GM21526 (cell line): ENCODE measurements around the gene MYH10.
"Not testable (repeated sequence)": the region's sequence is repeated elsewhere in the genome, so short reads cannot be mapped to it uniquely, and the experiment has no call there.

Experiments used
- ATAC-seq: cut with Tn5 transposase; IDR thresholded peaks from one replicate; pipeline ENCODE4 v1.9.1; 2021; ENCODE audit warnings: moderate library complexity; ENCODE audit not compliant: unreplicated experiment, low FRiP score

Gene MYH10

DNA sequence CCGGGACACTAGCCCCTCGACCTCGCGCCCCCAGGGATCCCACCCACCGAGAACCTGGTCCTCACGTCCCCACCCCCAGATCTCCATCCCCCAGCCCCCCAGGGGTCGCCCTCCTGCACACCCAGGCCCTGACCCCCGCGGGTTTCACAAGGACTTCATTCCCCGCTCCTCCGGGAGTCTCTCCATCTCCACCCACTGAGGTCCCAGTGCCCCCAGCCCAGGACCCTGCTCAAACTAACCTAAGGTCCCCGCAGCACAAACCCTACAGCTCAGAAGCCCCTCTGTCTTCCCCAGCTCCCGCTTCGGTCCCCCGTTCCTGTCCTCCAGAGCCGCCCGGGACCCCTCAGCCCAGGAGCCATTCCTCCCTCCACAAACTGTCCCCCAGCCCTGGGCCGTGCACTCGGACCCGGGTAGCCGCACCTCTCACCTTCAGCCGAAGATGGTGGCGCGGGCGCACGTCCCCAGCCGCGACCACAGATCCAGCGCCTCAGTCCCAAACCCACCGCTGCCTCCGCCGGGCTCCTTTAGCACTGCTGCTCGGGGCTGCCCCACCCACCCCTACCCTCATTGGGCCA is at the start of gene MYH10:
TSS of gene MYH10 (minus strand) at position 499 of the 575 bp plus-strand sequence. CDS start 7,479 bp downstream, outside the sequence.
- ATAC-seq = no peak

DNA sequence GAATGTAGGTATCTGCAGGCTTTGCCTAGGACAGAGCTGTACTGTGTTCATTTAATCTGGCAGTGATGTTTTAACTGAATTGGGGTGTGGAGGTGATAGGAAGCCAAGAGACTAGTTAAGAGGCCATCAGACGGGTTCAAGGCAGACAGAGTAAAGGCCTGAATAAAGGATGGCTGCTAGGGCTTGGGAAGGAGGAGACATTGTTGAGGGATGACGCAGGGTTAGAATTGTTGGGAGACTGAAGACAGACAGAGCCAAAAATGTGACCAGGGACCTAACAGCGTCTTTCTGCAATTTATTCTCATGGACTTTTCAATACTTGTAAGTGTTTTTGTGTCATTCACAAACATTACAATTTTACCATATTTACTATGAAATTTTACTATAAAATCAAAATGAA is 48.6 kb upstream of the MYH10 start:
- ATAC-seq = no peak

DNA sequence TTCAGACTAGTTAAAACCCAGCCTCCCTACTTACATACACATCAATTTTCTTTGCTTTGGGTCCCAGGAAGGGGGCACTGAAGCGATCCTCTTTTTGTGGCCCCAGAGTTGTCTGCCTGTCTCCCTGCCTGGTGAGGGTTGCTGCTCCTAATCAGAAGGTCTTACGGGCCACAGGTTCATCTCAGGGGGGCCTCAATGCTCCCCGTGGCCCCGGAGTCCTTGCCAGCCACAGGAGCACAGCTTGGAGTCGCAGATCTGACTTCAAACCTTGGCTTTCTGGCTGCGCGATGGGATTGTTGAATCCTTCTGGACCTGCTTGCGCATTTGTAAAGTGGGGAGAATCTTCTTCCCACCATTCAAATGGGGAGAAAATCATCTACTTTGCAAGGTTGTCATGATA is 44.8 kb upstream of the MYH10 start:
- no peak for ATAC-seq

DNA sequence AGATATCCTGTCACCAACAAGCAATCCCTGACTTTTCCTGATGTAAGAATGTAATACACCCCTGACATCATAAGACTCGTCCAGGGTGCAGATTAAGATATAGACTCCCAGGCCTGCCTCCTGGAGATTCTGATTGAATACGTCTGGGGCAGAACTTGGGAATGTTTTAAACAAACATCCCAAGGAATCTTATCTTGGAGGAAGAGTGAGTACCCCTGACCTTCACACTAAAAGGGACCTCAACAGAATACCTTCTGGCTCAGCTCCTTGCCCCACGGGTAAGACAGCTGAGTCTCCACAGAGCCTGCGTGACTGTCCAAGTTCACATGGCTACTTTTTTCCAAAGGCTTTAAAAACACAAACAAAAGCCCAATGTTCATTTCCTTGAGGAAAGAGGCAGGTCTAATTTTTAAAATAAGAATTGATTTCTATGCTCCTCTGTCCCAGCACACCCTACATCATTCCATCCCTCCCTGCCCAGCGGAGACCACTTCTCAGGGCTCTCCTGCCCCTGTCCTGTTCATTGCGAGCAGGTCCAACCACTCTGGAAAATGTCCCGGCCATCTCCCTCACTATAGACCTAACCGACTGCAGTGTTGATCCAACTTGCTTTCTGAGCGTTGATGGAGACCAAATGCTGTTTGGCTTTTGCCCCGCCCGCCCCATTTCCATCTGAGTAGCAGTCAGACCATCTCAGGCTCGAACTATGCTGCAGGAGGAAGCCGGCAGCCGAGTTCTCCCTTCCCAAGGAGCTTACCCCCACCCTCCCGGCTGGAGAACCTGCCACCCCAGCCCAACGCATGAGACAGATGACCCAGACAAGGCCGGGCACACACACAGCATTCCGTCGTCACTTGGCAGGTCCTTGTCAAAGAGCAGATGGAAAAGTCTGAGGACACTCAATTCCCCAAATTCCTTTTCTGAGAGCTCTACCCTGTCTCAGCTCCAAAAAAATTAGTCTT is 44.1 kb upstream of the MYH10 start:
- no peak for ATAC-seq

DNA sequence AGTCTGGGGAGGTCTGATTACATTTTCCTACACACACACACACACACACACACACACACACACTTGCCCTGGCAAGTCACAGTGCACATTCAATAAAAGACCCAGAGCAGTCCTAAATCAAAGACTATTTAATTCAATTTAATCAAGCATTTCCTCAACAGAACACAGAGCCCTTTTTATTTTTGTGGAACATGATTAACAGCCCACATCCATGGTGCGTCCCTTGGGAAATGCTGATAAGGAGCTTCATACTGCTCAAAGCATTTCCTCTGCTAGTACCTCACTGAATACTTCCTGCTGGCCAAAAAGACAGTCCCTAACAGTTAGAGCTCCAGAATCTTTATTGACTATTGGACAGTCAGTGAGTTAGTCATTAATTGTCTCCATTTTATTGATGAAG is 43.1 kb upstream of the MYH10 start:
- no peak for ATAC-seq

DNA sequence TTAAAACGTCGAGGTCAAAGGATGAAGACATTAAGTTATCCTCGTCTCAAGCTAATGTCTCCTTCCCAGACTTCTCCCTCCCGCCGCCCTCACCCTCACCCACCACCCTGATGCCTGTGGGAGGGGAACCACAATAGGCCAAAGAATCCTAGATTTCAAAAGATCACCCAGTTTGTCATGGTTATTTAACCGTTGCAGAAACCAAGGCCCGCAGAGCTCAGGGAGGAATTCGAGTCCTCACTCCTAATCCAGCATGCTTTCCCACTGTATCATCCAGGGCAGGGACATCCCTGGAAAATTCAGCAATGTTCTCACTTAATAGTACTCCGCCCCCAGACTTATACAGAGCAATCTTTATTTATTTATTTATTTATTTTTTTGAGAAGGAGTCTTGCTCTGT is 41.8 kb upstream of the MYH10 start:
- ATAC-seq = no peak

DNA sequence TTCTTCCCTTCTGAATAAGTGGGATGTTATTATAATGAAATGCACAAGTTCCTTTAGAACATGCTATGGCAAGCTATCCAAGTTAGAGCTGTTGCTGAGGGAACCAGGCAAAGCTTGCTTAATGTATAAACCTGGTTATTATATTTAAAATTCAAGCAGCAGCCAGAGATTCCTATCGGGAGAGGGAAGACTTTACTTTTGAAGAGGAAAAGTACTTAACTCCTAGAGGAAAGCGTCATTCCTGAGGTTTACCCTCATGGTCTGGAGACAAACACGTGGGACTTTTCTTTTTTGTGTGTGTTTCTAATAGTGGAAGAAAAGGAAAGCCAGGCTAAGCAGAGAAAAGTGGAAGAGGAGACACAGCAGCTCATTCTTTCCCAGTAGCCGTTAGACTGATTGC is 39.9 kb upstream of the MYH10 start:
- no peak for ATAC-seq

DNA sequence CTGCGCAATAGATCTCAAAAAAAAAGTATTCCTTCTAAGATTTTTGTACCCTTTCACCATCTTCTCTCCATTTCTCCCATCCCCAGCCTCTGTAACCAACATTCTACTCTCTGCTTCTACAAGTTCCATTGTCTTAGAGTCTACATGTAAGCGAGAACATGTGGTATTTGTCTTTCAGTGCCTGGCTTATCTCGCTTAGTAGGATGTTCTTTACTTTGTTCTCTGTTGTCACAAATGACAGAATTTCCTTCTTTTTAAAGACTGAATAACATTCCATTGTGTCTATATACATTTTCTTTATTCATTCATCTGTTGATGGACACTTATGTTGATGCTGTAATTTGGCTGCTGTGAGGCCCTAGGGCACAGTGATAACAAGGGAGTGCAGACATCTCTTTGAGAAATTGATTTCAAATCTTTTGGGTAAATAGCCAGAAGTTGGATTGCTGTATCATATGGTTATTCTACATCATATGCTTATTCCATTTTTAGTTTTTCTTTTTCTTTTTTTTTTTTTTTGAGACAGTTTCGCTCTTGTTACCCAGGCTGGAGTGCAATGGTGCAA is 37.7 kb upstream of the MYH10 start:
- ATAC-seq = no peak

DNA sequence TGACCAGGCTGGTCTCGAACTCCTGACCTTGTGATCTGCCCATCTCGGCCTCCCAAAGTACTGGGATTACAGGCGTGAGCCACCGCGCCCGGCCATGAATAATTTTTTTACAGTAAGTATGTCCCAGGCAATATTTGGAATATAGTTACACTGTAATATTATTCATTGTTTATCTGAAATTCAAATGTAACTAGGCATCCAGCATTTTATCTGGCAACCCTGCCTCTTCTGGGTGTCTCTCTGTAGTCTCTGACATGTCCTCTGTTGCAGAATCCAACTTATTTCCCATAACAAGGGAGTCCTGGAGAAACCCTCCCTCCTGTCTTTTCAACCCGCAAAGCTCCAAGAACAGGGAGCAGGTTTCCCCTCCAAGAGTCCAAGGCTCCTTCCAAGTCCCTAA is 36.9 kb upstream of the MYH10 start:
- no peak for ATAC-seq

DNA sequence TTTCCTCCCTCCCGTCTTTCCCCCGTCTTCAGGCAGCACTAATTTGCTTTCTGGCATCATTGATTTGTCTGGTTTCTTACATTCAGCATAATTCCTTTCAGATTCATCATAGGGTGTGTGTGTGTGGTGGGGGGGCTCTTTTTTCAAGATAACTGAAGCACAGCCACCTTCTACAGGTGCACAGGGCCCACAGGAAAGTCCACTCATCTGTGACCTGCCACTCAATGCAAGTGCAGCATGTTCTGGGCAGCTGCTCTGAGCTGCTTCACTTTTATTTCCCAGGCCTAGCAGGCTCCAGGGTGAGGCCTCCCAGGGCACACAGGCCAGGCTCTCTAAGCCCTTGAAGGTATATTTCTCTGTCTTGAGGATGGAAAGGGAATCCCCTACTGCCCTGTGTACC is 35.2 kb upstream of the MYH10 start:
- no peak for ATAC-seq

DNA sequence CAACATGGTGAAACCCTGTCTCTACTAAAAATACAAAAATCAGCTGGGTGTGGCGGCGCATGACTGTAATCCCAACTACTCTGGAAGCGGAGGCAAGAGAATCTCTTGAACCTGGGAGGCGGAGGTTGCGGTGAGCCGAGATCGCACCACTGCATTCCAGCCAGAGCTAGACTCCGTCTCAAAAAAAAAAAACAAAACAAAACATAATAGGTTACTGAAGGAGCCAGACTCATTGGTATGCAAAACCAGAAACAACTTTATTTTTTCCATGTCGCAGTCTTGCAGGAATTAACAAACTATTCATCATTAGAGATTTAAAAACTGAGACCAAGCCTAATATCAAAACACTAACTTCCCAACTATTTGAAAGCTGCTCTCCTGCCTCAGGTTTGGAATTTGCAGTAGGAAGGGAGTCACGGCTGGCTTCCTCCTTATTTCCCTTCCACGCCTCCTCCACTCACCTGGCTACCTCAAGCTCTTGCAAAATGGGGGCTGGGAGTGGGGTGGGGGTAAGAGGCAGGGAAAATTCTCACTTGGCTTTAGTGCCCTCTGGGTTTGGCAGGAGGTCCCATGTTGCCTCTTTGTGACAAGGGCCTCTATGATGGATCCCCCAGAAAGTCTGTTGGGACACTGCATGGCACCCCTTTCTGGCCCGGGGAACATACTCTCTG is 34.1 kb upstream of the MYH10 start:
- ATAC-seq = no peak

DNA sequence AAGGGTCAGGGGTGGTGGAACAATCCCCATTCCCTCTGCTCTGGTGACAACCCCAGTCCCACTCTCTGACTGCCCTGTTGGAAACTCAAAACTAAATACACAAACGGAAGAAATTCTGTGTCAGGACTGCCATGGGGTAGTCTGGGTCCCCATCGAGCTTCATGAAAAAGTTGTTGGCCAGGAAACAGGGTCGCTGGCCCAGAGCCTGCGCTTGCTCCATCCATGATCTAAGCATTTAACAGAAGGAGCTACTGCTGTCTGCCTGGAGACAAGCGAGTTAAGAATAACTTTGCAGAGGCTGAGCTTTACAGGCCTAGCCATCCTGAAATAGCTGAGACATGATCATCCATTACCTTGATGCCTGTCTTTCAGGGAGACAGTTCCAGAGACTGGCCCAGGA is 32.4 kb upstream of the MYH10 start:
- ATAC-seq = no peak

DNA sequence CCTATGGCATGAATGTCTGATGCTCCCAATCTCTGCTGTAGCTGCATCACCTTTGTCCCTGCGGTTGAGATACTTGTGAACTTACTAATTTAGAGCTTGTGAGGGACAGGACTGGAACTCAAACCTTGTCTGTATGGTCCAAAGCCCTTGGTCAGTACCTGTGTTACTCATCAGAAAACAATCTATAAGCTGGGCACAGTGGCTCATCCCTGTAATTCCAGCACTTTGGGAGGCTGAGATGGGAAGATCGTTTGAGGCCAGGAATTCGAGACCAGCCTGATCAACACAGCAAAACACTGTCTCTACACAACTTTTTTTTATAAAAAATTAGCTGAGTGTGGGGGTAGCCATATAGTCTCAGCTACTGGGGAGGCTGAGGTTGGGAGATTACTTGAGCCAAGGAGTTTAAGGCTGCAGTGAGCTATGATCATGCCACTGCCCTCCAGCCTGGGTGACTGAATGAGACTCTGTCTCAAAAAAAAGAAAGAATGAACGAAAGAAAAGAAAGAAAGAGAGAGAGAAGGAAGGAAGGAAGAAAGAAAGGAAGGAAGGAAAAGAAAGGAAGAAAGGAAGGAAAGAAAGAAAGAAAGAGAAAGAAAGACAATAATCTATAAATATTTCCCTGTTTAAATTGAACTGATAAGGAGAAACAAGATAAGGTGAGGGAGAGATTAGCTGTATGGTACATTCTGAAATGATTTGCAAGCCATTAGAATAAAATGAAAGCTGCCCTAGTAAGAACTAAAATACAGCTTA is 31.7 kb upstream of the MYH10 start:
- ATAC-seq = no peak

DNA sequence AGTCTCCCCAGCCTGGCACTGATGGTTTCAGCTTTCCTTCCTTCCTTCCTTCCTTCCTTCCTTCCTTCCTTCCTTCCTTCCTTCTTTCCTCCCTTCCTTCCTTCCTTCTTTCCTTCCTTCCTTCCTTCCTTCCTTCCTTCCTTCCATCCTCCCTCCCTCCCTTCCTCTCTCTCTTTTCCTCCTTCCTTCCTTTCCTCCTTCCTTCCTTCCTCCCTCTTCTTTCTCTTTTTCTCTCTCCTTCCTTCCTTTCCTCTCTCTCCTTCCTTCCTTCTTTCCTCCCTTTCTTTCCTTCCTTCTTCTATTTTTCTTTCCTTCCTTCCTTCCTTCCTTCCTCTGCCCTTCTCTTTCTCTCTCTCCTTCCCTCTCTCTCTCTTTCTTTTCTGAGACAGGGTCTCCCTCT is 30.2 kb upstream of the MYH10 start:
- not testable (repeated sequence) for ATAC-seq

DNA sequence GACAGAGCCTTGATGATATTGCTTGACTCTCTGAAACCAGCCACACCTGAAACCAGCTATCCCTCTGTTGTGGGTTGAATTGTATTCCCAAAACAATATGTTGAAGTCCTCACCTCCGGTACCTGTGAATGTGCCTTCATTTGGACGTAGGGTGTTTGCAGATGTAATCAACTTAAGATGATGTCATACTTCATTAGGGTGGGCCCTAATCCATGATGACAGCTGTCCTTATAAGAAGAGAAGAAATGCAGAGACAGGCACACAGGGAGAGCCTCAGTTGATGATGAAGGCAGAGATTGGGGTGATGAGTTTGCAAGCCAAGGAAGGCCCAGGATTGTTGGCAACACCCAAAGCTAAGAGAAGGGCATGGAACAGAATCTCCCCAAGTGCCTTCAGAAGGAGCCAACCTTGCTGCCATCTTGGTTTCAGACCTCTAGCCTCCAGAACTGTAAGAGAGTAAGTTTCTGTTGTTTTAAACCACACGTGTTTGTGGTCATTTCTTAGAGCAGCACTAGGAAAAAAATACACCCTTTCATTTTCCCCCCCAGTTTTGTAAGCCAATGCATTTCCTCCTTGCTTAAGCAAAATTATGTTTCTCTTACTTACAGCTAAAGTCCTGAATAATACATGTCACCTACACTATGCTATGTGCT is 29.4 kb upstream of the MYH10 start:
- no peak for ATAC-seq

DNA sequence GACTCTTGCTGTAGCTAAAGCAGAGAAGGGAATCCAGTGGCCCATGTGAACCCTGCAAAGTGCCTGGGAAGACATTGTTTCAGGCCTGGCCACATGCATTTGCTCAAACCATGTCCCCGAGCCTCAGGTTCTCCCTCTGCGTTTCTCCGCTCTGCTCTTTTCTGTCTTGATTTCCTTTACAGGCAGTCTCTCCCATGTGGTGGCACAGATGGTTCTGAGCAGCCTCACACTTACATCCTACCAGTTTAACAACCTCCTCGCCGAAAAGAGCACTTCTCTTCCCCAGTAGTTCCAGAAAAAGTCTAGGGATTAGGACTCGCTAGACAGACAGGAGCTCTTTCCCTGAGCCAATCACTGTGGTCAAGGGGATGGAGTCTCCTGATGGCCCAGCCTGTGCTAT is 28.3 kb upstream of the MYH10 start:
- no peak for ATAC-seq

DNA sequence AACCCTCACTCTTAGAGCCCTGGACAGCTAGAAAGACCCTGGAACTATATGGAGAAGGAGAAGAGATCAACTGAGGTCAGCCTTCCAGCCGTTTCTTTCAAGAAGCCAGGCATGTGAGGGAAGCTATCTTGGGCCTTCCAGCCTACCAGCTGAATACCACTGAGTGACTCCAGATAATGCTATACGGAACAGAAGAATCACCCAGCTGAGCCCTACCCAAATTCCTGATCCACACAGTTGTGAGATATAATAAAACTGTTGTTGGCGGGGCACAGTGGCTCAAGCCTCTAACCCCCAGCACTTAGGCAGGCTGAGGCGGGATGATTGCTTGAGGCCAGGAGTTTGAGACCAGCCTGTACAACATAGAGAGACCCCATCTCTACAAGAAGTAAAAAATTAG is 26.2 kb upstream of the MYH10 start:
- ATAC-seq = no peak

DNA sequence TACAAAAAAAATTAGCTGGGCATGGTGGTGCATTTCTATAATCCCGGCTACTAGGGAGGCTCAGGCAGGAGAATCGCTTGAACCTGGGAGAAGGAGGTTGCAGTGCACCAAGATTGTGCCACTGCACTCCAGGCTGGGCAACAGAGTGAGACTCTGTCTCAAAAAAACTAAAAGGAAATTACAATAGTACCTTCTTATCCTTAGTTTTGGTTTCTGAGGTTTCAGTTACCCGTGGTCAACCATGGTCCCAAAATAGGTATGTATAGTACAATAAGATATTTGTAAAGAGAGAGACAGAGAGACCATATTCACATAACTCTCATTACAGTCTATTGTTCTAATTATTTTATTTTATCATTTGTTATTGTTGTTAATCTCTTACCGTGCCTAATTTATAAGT is 24.3 kb upstream of the MYH10 start:
- ATAC-seq = no peak

DNA sequence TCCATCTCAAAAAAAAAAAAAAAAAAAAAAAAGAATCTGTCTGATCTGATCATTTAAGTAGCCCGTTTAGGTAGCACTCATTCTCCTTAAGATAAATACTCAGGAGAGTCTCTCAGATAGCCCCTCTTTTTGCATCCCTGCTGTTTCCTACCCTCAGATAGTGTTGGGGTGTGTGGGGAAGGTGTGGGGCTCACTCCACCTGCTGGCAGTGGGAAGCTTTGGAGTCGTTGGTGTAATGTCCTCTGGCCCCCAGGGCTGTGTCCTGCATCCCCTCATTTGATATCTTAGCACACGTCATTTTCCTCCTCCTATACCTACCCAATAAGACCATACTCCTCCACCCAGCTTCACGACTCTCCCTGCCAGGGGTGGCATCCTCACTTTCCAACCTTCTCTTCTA is 20.5 kb upstream of the MYH10 start:
- ATAC-seq = no peak

DNA sequence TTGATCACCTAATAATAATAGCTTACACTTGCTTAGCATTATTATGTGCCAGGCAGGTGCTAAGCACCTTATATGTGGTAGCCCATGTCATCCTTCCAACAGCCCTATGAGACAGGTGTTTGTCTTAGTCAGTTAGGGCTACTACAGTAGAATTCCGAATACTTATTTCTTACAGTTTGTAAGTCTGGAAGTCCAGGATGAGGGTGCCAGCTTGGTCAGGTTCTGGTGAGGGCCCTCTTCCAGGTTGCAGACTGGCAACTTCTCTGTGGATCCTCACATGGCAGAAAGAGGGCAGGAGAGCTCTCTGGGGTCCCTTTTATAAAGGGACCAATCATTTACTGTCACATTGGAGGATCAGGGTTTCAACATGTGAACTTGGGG is 19.6 kb upstream of the MYH10 start:
- no peak for ATAC-seq
